Stimulated activated CD8-positive, alpha-beta memory T cell treated with anti-CD3 and anti-CD28 coated beads, Interleukin-12 subunit alpha, Interleukin-12 subunit beta, amount 100 ng/mL, for 24 hours (primary cell): ENCODE results near the gene VPS18.

Experiments used
- DNase-seq: peaks from one replicate; pipeline ENCODE4 v3.0.0-alpha.2; 2020; ENCODE audit errors: extremely low read depth

Gene VPS18

GRCh38 chr15:40900256-40901052 is 6.2 kb downstream of the VPS18 start:
- DNase-seq, result no peak

- no peak for DNase-seq
These were observed 6.8 kb downstream of the VPS18 start for GRCh38 chr15:40901053-40901443.

GRCh38 chr15:40902605-40903561 is 8.6 kb downstream of the VPS18 start:
- DNase-seq, result no peak

- no peak for DNase-seq
These were observed 10.4 kb downstream of the VPS18 start for GRCh38 chr15:40904552-40905201.

GRCh38 chr15:40906091-40906990 is 12.1 kb downstream of the VPS18 start:
- DNase-seq, result peak; percentile 59

GRCh38 chr15:40906991-40907802 is 12.9 kb downstream of the VPS18 start:
- DNase-seq, result no peak

- no peak for DNase-seq
These were observed 13.8 kb downstream of the VPS18 start for GRCh38 chr15:40908095-40908494.

GRCh38 chr15:40909662-40910630 is 15.7 kb downstream of the VPS18 start:
- DNase-seq, result no peak

GRCh38 chr15:40911141-40911540 is 16.9 kb downstream of the VPS18 start:
- no peak for DNase-seq

GRCh38 chr15:40911693-40912092 is 17.4 kb downstream of the VPS18 start:
- DNase-seq, result no peak

- no peak for DNase-seq
These were observed 18.2 kb downstream of the VPS18 start for GRCh38 chr15:40912478-40912877.

- DNase-seq, result no peak
These were observed 19.8 kb downstream of the VPS18 start for GRCh38 chr15:40914013-40914412.

- no peak for DNase-seq
These were observed 20.2 kb downstream of the VPS18 start for GRCh38 chr15:40914486-40914885.

- DNase-seq, result no peak
These were observed 20.9 kb downstream of the VPS18 start for GRCh38 chr15:40915116-40915661.

- no peak for DNase-seq
These were observed 21.4 kb downstream of the VPS18 start for GRCh38 chr15:40915679-40916078.

- DNase-seq, result no peak
These were observed 23.3 kb downstream of the VPS18 start for GRCh38 chr15:40917585-40917984.

GRCh38 chr15:40918146-40918798 is 24.0 kb downstream of the VPS18 start:
- no peak for DNase-seq

GRCh38 chr15:40918799-40919392 is 24.6 kb downstream of the VPS18 start:
- DNase-seq, result no peak
